ENCODE measurements around the gene FREM1.

FREM1 gene

DNA sequence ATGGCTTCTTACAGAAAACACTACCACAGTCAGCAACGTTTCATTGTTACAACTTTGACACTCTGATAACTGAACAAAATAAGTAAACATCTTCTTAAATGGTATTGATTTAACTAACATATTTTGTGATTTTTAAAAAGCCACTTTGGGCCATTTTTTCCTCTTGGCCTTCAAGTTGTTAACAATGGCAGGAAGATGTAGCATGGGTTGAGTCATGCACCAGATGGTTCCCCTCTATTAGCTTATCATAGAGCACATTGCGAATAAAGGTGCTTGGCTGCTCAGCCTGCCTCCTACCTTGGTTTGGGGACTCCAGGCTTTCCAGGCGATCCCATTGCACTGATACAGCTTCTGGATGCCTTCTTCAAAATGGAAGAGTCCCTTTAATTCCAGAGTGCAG is 163.6 kb downstream of the FREM1 start:
- Histone ChIP-seq H3K9ac (ENCODE audit: low read length in 2 of 2) (no peak overlapping the region), H3K27ac (ENCODE audit: low read length) (no peak overlapping the region), H3K9me3 (ENCODE audit: control insufficient read depth in 2 of 2, low read length in 2 of 2) (no peaks in the 10 kb centered on the region), H3K27me3 (ENCODE audit: control insufficient read depth in 1 of 2, insufficient read depth in 2 of 2, low read length in 2 of 2) (no peaks in the 10 kb centered on the region), H3K4me3 (ENCODE audit: low read length in 2 of 2) (no peak overlapping the region), H3K36me3 (ENCODE audit: control insufficient read depth in 2 of 2, insufficient read depth in 2 of 2, low read length in 2 of 2) (no peaks in the 10 kb centered on the region), H3K4me1 (ENCODE audit: control insufficient read depth, insufficient read depth, low read length) (no peaks in the 10 kb centered on the region)

GRCh38 chr9:14744768-14745167 is 165.5 kb downstream of the FREM1 start:
- no peaks in the 10 kb centered on the region for H3K9me3 ChIP-seq (ENCODE audit: control insufficient read depth in 2 of 2, low read length in 2 of 2)
- H3K36me3 ChIP-seq (ENCODE audit: control insufficient read depth in 2 of 2, insufficient read depth in 2 of 2, low read length in 2 of 2), result no peaks in the 10 kb centered on the region
- H3K9ac ChIP-seq (ENCODE audit: low read length in 2 of 2), result no peak overlapping the region
- H3K4me1 ChIP-seq (ENCODE audit: control insufficient read depth, insufficient read depth, low read length), result no peaks in the 10 kb centered on the region
- H3K27me3 ChIP-seq (ENCODE audit: control insufficient read depth in 1 of 2, insufficient read depth in 2 of 2, low read length in 2 of 2), result no peaks in the 10 kb centered on the region
- no peak overlapping the region for H3K4me3 ChIP-seq (ENCODE audit: low read length in 2 of 2)
- no peak overlapping the region for H3K27ac ChIP-seq (ENCODE audit: low read length)

DNA sequence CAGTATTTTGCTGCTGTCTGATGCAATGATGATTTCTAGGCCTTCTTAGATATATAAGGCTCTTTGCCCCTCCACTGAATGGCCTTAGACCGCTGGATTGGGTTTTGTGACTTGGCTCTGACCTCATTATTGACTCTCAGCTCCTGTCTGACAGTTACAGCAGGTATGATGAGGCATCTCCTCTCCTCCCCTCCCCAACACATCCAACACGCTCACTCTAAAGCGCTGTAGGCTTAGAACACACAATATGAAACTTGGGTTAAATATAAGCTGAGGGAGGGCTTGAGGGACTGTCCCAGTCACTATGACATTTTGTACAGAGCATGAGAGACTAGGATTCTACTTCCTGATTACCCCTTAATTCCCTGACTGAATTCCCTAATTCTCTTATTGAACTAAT is 168.9 kb downstream of the FREM1 start:
- H3K4me3 ChIP-seq (ENCODE audit: low read length in 2 of 2), result no peak overlapping the region
- H3K27ac ChIP-seq (ENCODE audit: low read length), result no peak overlapping the region
- no peaks in the 10 kb centered on the region for H3K27me3 ChIP-seq (ENCODE audit: control insufficient read depth in 1 of 2, insufficient read depth in 2 of 2, low read length in 2 of 2)
- no peak overlapping the region for H3K9ac ChIP-seq (ENCODE audit: low read length in 2 of 2)
- no peaks in the 10 kb centered on the region for H3K4me1 ChIP-seq (ENCODE audit: control insufficient read depth, insufficient read depth, low read length)
- H3K9me3 ChIP-seq (ENCODE audit: control insufficient read depth in 2 of 2, low read length in 2 of 2), result no peaks in the 10 kb centered on the region
- H3K36me3 ChIP-seq (ENCODE audit: control insufficient read depth in 2 of 2, insufficient read depth in 2 of 2, low read length in 2 of 2), result no peaks in the 10 kb centered on the region

DNA sequence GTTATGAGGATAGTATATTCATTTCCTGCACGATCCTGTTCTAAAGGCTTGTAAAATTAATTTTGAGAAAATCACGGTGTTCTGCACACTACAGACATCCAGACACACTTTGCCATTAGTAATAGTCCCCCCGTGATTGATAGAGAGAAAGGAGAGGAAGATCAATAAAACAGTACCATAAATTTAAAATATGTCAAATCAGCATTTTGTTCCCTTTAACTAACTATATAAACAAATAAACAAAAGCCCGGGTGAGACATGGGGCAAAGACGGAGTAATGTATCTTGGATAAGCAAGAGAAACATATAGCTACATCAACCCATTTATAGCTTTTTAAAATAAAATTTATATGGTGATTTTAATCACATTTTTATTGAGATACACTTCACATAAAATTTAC is 177.1 kb downstream of the FREM1 start:
- H3K9me3 ChIP-seq (ENCODE audit: control insufficient read depth in 2 of 2, low read length in 2 of 2), result no peaks in the 10 kb centered on the region
- no peaks in the 10 kb centered on the region for H3K4me1 ChIP-seq (ENCODE audit: control insufficient read depth, insufficient read depth, low read length)
- H3K4me3 ChIP-seq (ENCODE audit: low read length in 2 of 2), result no peak overlapping the region
- no peaks in the 10 kb centered on the region for H3K27me3 ChIP-seq (ENCODE audit: control insufficient read depth in 1 of 2, insufficient read depth in 2 of 2, low read length in 2 of 2)
- H3K36me3 ChIP-seq (ENCODE audit: control insufficient read depth in 2 of 2, insufficient read depth in 2 of 2, low read length in 2 of 2), result no peaks in the 10 kb centered on the region
- H3K9ac ChIP-seq (ENCODE audit: low read length in 2 of 2), result no peak overlapping the region
- no peak overlapping the region for H3K27ac ChIP-seq (ENCODE audit: low read length)

GRCh38 chr9:14731294-14731981 is 178.8 kb downstream of the FREM1 start:
- no peaks in the 10 kb centered on the region for H3K36me3 ChIP-seq (ENCODE audit: control insufficient read depth in 2 of 2, insufficient read depth in 2 of 2, low read length in 2 of 2)
- H3K4me3 ChIP-seq (ENCODE audit: low read length in 2 of 2), result no peak overlapping the region
- no peaks in the 10 kb centered on the region for H3K9me3 ChIP-seq (ENCODE audit: control insufficient read depth in 2 of 2, low read length in 2 of 2)

DNA sequence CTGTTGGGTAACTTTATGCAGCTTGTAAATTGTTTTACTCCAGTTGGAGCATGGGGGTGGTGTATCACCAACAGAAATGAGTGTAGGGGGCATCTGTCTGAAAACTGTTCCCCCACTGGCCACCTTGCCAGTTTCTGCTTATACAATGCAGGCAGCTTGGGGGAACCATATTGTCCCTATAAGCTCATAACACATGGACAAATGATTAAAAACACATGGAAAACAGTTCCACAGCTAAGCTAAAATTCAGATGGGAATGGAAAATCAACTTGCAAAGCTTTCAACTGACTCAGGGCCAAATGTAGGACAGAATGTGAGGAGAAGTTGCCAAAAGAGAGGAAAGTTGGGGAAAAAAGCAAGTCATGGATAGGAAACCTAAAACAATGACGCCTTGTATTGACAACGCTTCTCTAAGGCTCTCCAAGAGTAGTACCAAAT is 179.7 kb downstream of the FREM1 start:
- H3K4me1 ChIP-seq (ENCODE audit: control insufficient read depth, insufficient read depth, low read length), result no peaks in the 10 kb centered on the region
- no peaks in the 10 kb centered on the region for H3K27me3 ChIP-seq (ENCODE audit: control insufficient read depth in 1 of 2, insufficient read depth in 2 of 2, low read length in 2 of 2)
- no peak overlapping the region for H3K27ac ChIP-seq (ENCODE audit: low read length)

More at GRCh38 chr9:14731294-14731981, 178.8 kb downstream of the FREM1 start:
- no peaks in the 10 kb centered on the region for H3K4me1 ChIP-seq (ENCODE audit: control insufficient read depth, insufficient read depth, low read length)
- H3K9ac ChIP-seq (ENCODE audit: low read length in 2 of 2), result no peak overlapping the region
- H3K27me3 ChIP-seq (ENCODE audit: control insufficient read depth in 1 of 2, insufficient read depth in 2 of 2, low read length in 2 of 2), result no peaks in the 10 kb centered on the region
- H3K27ac ChIP-seq (ENCODE audit: low read length), result no peak overlapping the region

DNA sequence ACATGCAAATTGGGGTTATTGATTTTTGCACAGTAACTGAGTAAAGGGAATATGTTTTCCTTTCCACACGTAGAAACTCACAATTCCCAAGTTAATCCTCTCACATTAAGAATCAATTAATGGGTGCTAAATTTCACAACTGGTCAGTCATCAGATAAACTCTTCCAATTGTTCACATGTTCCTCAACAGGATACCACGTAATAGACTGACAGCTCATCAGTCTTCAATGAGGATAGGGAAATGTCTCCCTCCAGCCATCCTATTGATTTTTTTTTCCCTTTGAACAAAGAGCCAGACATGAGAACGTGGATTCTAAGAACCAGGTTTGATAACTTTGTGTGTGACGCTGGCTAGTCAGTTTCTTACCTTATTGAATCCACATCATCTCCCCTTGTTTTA is 186.9 kb downstream of the FREM1 start:
- H3K27me3 ChIP-seq (ENCODE audit: control insufficient read depth in 1 of 2, insufficient read depth in 2 of 2, low read length in 2 of 2), result no peaks in the 10 kb centered on the region
- H3K36me3 ChIP-seq (ENCODE audit: control insufficient read depth in 2 of 2, insufficient read depth in 2 of 2, low read length in 2 of 2), result no peaks in the 10 kb centered on the region
- no peaks in the 10 kb centered on the region for H3K9me3 ChIP-seq (ENCODE audit: control insufficient read depth in 2 of 2, low read length in 2 of 2)
- no peak overlapping the region for H3K9ac ChIP-seq (ENCODE audit: low read length in 2 of 2)
- no peak overlapping the region for H3K4me3 ChIP-seq (ENCODE audit: low read length in 2 of 2)
- no peak overlapping the region for H3K27ac ChIP-seq (ENCODE audit: low read length)
- H3K4me1 ChIP-seq (ENCODE audit: control insufficient read depth, insufficient read depth, low read length), result no peaks in the 10 kb centered on the region

More for the DNA sequence above, 179.7 kb downstream of the FREM1 start:
- Histone ChIP-seq H3K36me3 (ENCODE audit: control insufficient read depth in 2 of 2, insufficient read depth in 2 of 2, low read length in 2 of 2) (no peaks in the 10 kb centered on the region), H3K4me3 (ENCODE audit: low read length in 2 of 2) (no peak overlapping the region), H3K9ac (ENCODE audit: low read length in 2 of 2) (no peak overlapping the region), H3K9me3 (ENCODE audit: control insufficient read depth in 2 of 2, low read length in 2 of 2) (no peaks in the 10 kb centered on the region)

DNA sequence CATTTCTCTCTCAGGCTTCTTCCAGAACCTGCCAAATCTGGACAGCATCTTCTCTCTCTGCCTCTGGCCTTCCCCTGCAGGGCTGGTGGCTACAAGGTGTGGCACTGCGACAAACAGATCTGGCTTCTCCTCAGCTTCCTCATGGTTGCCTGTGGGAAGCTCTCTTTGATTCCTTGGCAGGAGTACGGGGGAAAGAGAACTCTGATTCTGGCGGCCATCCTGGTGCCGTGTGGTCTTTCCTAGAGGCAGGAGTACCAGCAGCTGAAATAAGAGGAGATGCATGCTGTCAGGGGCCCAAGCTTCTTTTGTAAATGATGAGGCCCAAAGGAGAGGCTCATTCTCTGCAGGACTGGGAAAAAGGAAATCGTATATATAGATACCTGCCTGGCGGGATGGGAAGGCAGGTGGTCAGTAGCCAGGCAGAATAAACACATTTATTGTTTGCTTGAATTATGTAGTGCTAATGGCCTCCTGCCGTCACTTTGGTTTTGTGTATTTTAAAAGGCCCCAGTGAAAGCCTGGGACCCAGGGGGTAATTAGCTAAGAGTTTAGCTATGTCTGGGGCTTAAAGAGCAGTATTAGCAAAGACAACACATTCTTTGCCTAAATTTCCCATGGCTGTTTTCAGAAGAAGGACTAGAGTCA is 187.7 kb downstream of the FREM1 start, which contains the start of gene CER1:
CER1 (minus strand) TSS at position 343 of the 645 bp plus-strand sequence; CDS start at position 282, 61 bp downstream.
- H3K9me3 ChIP-seq (ENCODE audit: control insufficient read depth in 2 of 2, low read length in 2 of 2), result no peaks in the 10 kb centered on the region
- H3K27me3 ChIP-seq (ENCODE audit: control insufficient read depth in 1 of 2, insufficient read depth in 2 of 2, low read length in 2 of 2), result no peaks in the 10 kb centered on the region
- H3K9ac ChIP-seq (ENCODE audit: low read length in 2 of 2), result no peak within 1 kb of the TSS
- H3K4me1 ChIP-seq (ENCODE audit: control insufficient read depth, insufficient read depth, low read length), result no peaks in the 10 kb centered on the region
- no peak within 1 kb of the TSS for H3K27ac ChIP-seq (ENCODE audit: low read length)
- H3K36me3 ChIP-seq (ENCODE audit: control insufficient read depth in 2 of 2, insufficient read depth in 2 of 2, low read length in 2 of 2), result no peaks in the 10 kb centered on the region
- H3K4me3 ChIP-seq (ENCODE audit: low read length in 2 of 2), result no peak within 1 kb of the TSS

DNA sequence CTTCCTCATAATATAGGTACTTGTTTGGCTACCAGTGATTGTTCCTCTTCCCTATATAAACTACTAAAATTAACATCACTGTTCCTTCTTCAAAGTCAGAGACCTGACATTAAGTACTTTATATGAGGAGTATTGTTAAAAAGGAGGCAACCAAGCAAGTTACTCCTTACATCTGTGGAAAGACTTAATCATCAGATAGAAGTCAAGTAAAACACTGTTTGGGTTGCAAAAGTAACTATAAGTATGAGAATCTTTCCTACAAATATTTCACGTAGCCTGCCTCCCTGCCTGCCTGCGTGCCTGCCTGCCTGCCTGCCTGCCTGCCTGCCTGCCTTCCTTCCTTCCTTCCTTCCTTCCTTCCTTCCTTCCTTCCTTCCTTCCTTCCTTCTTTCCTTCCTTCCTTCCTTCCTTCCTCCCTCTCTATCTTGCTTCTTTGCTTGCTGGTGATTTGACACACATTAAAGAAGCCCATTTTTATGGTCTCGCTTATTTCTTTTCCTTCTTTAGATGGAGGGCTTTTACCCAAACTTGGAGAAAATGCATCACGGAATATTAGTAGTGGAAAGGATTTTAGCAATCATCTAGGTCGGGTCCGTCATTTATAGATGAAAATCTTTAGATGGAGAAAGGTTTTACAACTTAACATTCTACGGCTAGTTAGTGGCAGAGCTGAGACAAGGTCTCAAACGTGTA is 190.9 kb downstream of the FREM1 start:
- Histone ChIP-seq H3K4me1 (ENCODE audit: control insufficient read depth, insufficient read depth, low read length) (no peaks in the 10 kb centered on the region), H3K4me3 (ENCODE audit: low read length in 2 of 2) (no peak overlapping the region), H3K9ac (ENCODE audit: low read length in 2 of 2) (no peak overlapping the region), H3K36me3 (ENCODE audit: control insufficient read depth in 2 of 2, insufficient read depth in 2 of 2, low read length in 2 of 2) (no peaks in the 10 kb centered on the region), H3K27me3 (ENCODE audit: control insufficient read depth in 1 of 2, insufficient read depth in 2 of 2, low read length in 2 of 2) (no peaks in the 10 kb centered on the region), H3K9me3 (ENCODE audit: control insufficient read depth in 2 of 2, low read length in 2 of 2) (no peaks in the 10 kb centered on the region), H3K27ac (ENCODE audit: low read length) (no peak overlapping the region)

- H3K27ac ChIP-seq (ENCODE audit: low read length), result no peak overlapping the region
- no peak overlapping the region for H3K4me3 ChIP-seq (ENCODE audit: low read length in 2 of 2)
- H3K36me3 ChIP-seq (ENCODE audit: control insufficient read depth in 2 of 2, insufficient read depth in 2 of 2, low read length in 2 of 2), result no peaks in the 10 kb centered on the region
- H3K9ac ChIP-seq (ENCODE audit: low read length in 2 of 2), result no peak overlapping the region
- no peaks in the 10 kb centered on the region for H3K9me3 ChIP-seq (ENCODE audit: control insufficient read depth in 2 of 2, low read length in 2 of 2)
- no peaks in the 10 kb centered on the region for H3K4me1 ChIP-seq (ENCODE audit: control insufficient read depth, insufficient read depth, low read length)
- no peaks in the 10 kb centered on the region for H3K27me3 ChIP-seq (ENCODE audit: control insufficient read depth in 1 of 2, insufficient read depth in 2 of 2, low read length in 2 of 2)
Measured at GRCh38 chr9:14715102-14715501, 195.1 kb downstream of the FREM1 start.

All from stomach smooth muscle (tissue), 2 donors.